GM18873 (cell line): ENCODE measurements around the gene LDLRAD4.

ENCODE experiments used
- ATAC-seq: cut with Tn5 transposase; IDR thresholded peaks from one replicate; pipeline ENCODE4 v1.9.1; 2021; ENCODE audit warnings: mild to moderate bottlenecking, moderate library complexity, moderate number of reproducible peaks; ENCODE audit not compliant: unreplicated experiment, low FRiP score

LDLRAD4 gene

DNA sequence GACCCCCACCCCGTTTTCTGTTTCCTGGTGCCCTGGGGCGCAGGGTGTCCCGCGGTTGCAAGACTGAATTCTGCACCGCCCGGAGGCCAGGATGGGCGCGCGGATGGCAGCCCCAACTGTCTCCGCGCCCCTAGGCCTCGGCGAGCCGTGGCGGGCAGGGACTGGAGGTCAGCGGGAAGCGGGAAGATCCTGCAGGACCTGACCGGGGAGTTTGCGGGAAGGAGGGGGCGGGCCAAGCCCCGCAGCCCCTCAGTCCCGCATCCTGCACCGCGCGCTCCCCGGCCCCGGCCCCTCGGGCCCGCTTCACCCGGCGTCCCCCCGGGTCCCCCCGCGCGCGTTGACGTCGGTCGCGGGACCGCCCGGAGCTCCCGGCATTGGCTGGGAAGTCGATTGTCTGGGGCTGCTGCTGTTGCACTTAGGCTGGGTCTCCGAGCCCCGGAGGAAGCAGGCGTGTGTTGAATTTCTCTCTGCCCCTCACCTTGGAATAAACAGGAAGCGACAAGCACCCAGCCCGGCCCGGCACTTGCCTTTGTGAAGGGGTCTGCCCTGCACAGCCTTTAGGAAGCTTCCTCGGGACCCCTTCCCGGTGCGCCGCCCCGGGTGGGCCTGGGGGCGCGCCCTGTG is at the start of gene LDLRAD4:
TSS of gene LDLRAD4 (plus strand) at position 393 of the 624 bp plus-strand sequence.
- no peak for ATAC-seq

DNA sequence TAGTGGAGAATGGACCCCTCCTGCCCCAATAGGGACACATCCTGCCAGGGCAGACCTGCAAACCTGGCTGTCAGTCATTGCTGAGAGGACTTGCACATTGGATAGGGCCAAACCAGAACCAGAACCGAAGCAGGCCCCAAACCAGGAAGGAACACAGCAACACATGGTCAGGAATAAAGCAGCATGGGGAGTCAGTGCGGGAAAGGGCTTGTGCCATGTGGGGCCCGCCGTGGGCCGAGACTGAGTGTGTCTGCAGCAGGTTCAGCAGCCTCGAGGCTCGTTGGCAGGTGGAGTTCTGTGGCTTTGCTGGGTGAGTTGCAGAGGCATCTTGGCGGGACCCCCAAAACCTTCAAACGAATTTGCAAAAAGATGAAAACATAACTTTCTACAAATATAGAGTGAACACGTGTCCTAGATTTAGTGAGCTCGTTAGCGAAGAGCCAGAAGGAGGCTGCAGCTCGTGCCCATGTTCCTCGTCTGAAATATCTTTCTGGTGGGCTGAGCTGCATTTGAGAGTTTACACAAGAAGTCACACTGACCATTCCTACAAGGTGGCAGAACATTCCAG is 44.9 kb upstream of the LDLRAD4 start:
- ATAC-seq, result no peak

DNA sequence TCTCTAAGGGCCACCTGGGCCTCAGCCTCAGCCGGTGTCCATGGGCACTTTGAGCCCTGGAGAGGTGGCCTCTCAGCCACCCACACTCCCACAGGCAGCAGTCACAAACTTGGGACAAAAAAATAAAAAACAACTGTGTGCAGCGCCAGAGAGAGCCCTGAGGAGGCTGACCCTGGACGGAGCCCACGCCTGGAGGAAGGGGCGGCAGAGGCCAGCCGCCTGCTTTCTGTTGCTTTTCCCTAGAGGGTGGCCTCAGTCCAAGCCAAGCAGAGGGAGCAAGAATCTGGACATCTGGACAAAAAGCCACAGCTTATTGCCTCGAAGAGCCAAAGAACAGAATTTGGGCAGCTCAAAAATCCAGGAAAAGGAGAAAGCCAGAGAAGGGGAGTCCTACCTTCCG is 43.3 kb upstream of the LDLRAD4 start:
- ATAC-seq, result no peak

DNA sequence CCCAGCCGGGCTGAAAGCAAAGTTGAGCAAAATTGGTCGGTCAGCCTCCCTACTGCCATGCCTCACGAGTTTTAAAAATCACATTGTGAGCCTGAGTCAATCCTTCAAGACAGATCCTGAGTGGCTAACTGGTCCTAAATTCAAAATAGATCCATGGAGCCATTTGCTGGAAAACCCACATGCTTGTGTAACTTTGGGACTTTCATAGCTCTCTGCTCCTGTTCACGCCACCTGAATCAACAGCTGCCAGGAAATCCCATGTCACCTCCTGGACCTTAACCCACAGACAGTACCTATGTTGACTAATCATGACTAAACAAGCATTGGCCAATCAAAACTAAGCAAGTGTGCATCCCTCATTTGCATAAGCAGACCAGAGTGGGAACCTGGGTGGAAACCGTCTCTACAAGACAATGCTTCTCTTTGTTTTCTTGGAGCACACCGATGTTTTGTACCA is 42.8 kb upstream of the LDLRAD4 start:
- no peak for ATAC-seq

DNA sequence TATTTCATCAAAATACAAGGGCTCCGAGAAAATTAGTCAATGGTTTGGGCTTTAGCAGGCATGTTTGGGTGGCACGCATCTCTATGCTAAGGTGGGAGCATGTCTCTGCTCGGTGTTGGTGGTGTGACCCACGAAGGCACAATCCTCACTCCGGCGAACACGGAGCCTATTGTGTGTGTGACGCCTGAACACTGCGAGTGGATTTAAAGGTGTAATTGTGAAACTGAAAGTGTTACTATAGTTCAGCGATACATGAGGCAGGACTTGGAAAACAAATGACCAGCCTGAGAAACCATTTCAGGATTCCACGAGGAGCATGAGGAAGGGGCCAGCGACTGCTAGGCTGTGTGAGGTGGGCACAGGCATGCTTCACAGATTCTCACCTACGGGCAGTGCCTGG is 41.7 kb upstream of the LDLRAD4 start:
- ATAC-seq, result no peak

DNA sequence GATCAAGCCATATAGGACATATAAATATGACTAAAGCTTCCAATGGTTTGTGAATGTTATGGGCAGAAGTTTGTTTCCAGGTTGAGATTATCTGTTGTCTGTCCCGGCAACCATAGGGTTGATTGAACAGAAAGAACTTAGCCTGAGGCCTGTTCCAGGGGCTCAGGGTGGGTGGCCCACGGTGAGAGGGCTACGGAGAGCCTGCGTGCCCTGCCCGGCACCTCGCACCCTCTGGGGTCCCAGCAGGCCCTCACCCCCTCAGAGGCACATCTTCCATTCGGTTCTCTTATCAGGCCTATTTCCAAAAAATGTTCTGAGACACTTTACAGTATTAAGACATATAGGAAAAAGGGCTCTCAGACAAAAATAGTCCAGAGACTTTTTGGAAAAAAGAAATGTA is 40.4 kb upstream of the LDLRAD4 start:
- no peak for ATAC-seq

DNA sequence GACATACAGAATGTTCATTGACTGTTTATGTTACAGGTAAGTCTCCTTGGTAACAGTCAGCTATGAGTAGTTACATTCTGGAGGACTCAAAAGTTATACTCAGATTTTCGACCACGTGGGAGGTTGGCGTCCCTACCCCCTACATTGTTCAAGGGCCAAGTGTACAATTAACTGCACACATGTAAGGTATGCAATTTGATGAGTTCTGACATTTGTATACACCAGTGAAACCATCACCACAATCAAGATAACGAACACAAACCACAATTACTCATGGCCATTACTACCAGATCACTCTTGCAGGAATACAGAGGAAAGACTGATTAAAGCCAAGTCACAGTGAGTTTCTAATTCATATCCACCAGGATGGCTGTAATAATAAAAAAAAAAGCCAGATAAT is 39.6 kb upstream of the LDLRAD4 start:
- ATAC-seq, result no peak

DNA sequence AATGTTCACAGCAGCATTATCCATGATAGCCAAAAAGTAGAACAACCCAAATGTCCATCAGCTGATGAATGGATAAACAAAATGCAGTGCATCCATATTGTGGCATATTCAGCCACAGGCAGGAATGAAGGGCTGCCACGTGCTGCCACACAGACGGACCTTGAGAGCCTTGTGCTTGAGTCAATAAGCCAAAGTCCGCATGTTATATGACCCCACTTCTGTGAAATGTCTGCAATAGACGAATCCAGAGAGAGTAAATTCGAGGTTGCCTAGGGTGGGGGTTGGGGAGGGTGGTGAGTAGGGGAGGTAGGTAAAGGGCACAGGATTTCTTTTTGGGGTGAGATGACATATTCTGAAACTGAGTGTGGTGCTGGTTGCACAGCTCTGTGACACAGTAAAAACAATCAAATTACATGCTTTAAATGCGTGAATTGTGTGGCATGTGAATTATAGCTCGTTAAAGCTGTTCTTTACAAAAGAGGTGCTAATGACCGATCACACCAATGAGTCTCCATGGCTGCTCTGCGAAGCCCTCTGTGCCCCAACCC is 38.9 kb upstream of the LDLRAD4 start:
- no peak for ATAC-seq

DNA sequence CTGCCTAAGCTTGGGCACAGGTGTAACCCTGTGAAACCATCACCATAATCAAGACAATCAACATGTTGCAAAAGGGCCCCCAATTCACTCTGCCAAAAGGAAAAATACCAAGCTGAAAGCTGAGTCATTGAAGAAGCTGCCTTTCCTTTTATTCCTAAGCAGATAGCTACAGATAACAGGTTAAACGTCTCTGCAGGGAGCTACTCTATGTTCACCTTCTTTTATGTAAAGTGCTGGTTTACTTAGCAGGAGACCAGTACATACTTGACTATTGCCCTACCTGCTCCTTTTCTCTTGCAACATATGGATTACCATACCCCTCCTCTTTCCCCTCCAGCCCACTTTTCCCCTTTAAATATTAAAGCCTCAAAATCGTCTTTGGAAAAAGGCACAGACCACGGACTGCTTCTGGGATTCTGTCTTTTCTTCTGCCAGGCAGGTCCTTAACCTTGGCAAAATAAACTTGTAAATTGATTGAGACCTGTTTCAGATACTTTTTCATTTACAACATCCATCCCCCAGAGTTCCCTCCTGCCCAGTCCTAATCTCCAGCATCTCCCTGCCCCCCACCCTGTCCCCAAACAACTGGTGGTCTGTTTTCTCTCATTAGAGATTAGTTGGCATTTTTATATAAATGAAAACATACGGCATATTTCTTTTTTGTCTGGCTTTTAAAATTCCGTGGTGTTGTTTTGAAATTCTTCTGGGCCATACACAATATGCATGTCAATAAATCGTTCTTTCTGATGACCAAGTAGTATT is 37.8 kb upstream of the LDLRAD4 start:
- no peak for ATAC-seq

DNA sequence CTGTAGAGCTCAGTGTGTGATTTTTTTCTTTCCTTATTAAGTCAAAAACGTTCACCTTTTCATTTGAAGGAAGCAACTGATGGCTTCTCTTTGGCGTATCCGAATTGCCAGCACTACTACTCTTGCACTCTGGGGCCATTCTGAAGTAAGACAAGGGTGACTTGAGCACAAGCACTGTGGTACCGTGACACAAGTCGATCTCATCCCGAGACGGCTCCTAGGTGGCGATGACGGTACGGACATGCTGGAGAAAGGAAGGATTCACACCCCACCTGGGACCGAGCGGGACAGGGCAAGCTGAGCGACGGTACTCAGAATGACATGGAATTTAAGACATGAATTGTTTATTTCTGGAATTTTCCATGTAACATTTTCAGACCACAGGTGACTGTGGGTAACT is 36.8 kb upstream of the LDLRAD4 start:
- no peak for ATAC-seq

DNA sequence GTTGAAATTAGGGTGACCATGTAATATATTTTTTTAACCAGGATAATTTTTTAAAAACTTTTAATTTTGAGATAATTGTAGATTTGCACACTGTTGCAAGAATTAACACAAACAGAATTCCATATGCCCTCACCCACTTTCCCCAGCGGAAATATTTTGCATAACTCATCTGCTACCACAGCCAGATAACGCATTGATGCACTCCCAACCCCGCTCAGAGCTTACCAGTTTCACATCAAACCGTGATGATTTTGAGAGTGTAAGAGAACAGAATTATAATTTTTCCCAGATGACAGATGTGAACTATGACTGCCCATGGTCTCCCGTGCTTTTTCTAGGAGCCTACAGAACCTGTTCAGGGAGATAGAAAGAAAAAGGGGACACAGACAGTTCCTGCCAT is 35.2 kb upstream of the LDLRAD4 start:
- ATAC-seq, result no peak

DNA sequence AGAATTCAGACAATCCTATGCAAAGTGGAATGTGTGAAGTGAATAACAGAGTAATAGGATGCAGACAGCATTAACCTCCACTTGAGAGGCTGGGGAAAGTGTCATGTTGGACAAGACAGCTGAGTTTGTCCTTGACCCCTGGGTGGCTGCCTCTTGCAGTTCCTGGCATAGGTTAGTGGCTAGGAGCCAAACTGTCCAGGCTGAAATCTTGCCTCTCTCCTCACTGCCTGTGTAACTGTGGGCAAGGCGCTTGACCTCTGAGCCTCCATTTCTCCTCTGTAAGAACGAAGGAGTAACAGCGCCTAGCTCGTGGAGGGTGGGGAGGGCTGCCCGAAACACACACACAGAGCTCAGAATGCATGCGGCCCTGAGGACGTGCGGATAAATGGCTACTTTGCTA is 34.8 kb upstream of the LDLRAD4 start:
- no peak for ATAC-seq

DNA sequence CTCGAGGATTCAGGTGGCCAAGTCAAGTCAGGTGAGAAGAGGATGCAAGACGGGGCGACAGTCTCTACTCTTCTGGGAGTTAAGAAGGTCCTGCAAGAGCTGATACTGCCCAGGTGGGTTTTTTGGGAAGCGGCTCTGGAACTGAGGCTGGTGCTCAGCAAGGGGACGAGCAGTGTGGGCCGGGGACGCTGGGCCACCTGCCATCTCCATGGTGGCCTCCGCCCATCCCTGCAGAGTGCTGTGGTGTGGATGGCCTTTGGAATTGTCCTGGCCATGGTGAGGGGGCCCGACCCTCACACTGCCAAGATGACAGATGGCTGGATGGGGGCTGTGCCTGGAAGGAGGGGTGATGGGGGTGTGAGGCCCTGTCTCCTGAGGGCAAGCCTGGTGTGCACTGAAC is 34.2 kb upstream of the LDLRAD4 start:
- no peak for ATAC-seq

DNA sequence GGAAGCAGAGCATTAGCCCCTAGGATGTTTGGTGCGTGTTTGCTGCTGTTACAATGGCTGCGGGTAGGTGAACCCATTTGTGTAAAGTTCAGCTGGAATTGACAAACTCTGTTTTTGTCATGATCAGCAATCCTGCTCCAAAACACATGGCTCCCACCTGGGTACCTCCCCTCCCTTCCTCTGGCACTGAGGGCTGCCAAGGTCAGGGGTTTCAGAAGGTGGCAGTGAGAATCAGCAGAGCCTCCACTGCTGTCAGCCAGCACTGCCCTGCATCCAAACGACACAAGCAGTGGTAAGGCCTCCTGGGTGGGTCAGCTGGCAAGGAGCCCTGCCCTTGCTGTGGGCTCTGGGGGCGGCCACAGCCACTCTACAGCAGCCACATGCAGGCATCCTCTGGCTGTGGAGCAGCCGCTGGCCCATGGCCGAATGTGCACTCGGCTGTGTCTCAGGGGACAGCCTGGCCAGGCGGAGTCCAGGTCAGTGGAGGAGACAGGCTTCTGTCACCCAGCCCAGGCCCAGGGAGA is 32.8 kb upstream of the LDLRAD4 start:
- ATAC-seq, result no peak

DNA sequence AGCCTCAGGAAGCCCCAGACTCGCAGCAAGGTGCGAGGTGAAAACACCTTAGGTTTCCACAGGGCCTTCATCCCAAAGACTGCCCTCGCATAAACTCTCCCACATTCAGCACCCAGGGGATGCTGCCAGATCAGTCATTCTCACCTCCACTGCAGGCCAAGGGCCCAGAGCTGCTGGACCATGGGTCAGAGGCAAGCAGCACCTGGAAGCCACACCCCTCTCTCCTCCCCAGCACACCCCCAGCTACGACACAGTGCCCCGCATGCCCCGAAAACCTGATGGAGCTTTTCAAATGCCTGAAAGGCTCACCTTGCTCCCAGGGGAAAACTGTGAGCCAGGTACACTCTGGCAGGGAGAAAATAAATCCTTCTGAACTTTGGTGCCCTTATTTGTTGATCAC is 31.9 kb upstream of the LDLRAD4 start:
- ATAC-seq, result no peak

DNA sequence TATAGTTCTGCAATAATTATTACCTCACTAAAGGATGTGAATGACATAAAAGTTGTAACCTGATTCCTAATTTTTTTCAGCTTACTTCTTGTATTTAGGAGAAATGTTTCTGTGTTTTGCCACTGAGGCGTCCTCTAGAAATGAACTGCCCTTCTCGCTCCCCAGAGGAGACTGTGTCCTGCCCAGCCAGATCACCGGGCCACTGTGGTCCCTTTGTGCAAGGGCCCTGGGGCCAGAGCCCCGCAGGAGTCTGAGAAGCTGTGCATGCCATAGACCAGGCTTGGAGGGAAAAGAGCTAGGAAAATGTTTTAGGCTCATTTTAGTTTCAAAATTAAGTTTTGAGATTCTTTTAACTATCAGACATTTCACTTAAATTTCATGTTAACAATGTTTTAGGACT is 31.1 kb upstream of the LDLRAD4 start:
- ATAC-seq, result no peak

DNA sequence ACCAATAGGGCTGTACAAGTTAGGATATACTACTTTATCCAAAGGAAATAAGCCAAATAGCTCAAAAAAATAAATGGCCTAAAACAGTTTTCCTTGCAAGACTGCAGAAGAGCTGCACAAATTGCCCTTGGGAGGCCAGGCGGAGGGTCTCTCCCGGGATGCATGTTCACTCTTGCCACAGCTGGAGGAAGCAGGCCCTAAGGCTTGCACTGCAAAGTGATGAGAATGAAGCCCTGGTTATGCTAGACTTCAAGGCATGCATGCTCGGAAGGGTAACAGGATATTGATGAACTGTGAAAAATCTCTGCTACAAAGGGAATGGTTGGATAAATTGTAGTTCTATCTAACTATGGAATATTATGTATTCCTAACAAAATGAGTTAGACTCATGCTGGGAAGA is 27.5 kb upstream of the LDLRAD4 start:
- ATAC-seq, result no peak

DNA sequence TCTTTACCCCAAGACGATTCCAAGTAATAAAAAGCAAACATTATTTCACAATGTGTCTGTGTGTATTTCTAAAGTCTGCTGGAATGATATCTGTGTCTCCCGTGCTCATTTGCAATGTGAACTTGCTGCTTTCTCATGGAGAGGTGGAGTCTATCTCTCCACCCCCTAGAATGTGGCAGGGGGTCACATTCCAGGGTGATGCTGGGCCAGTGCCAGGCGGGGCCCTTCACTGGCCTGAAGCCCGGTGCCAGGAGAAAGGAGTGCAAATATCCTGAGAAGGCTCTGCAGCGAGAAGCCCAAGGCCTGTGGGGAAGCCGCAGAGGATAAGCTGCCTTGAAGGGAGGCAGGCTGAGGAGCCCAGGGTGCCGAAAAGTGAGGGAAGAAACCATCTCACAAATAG is 26.8 kb upstream of the LDLRAD4 start:
- ATAC-seq, result no peak

DNA sequence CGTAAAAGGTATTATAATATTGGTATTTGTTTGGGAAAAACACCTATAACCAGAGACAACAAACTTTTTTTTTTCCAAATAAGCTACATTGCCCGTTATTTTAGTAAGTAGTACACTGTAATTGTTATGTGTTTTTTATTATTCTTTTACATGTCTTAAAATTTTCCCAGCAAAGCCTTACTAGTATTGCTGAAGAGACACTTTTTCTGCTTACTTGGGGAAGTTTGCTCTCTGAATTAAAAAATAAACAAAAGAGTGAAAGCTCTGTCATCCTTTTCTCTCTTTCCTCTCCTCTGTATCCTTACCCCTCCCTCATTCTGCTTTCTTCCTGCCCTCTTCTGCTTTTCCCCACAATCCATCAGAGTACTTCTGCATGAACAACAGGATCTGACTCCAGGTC is 25.6 kb upstream of the LDLRAD4 start:
- no peak for ATAC-seq

DNA sequence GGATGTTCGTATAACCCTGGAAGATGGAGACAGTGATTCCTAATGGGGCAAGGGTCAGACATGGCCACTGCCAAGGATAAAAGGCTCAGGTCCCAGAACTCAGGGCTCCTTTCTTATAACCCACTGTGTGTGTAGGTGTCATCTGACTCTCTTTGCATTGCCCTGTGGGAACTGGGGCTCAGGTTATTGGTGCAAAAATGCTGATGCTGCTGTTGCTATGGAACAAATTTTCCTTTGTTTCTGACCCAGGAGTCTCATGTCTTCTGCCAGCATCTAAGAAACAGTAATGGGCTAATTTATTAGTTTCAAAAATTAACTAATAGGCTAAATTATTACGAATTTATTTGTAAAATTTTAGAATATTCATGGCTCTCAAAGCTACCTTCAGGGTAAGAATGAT is 24.3 kb upstream of the LDLRAD4 start:
- no peak for ATAC-seq

DNA sequence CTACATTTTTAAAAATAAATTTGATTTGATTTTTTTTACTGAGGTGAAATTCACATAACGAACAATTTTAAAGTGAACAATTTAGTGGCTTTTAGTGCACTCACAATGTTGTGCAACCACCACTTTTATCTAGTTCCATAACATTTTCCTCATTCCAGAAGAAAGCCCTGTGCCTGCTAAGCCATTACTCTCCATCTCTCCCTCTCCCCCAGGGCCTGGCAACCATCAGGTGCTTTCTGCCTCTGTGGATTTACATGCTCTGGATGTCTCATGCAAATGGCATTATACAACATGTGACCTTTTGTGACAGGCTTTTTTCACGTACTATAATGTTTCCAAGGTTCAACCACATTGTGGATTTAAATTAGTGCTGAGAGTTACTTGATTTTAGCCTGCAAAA is 19.9 kb upstream of the LDLRAD4 start:
- ATAC-seq, result no peak
